ENCODE results near the gene SUGCT.

Gene SUGCT

DNA sequence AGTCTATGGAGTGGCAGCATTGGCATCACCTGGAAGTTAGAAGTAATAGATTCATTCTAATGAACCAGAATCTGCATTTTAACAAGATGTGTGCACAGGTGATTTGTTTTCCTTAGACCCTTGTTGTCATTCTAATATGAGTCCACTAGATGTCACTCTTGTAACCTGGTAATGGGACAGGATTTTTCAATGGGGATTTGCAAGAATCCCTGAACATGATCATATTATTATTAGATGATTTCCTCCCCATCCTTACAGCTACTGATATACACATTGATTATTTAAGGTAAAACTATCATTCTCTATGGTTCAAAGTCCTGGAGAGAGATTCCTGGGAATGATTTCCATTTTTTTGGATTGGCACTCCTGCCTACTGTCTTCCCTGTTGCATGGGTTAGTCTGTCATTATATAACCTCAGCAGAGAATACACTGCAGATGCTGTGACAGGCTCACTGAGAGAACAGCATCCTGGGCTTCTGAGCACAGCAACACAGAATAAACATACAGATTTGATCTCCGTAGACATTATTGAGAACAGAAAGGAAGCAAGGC, 194.9 kb downstream of the SUGCT start:
- DNase-seq (ENCODE audit: low read depth): no peak

DNA sequence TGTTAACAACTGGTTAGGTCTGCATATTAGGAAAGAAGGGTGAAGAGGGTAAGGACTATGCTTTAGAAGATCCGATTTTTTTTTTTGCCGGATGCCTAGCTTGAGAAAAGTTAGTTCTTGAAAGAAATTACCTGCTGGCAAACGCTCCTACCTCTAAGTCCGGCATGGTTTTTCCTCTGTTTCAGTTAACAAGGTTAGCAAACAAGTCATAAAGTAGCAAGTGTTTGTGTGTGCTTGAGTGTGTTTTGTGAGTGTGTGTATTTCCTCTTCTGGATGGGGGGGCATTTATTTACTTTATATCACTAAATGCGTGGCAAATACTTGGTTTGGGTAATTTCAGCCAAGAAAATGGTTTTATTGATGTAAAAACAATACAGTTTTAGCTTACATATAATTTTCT, 195.6 kb downstream of the SUGCT start:
- DNase-seq (ENCODE audit: low read depth): no peak

DNA sequence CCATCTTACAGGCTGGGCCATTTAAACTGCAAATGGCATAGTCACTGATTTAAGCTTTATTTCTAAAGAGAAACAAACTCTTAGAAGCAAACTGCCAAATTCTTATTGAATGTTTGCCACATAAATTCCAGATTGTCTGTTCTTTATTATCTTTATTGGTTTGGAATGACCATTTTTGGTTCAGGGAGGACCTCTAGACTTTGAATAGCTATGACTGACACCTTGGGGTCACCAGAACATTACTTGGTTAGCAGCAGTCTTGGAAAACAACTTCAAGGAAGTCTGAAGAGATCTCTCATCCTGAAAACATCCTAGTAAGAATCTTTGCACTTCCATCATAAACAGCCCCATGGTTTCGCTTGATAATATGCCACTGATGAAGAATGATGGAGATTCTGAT, 197.1 kb downstream of the SUGCT start:
- DNase-seq (ENCODE audit: low read depth): no peak

DNA sequence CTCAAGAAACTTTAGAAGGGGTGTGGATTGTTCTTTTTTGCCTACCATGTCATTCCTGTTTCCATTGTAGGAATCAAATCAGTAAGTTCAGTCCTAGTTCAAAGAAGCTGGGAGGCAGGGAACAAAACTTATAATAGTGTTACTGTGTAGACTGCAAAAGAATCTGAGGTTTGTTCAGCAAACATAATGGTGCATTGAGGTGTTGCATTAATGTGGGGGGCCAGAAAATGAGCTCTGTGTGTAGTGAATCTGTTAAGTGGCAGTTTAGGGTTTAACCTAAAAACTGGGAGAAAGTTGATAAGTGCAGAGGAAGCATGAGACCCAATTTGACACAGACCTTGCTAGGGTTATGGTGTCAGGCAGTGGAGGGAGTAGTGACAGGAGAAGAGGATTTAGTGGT, 197.7 kb downstream of the SUGCT start:
- DNase-seq (ENCODE audit: low read depth): no peak

DNA sequence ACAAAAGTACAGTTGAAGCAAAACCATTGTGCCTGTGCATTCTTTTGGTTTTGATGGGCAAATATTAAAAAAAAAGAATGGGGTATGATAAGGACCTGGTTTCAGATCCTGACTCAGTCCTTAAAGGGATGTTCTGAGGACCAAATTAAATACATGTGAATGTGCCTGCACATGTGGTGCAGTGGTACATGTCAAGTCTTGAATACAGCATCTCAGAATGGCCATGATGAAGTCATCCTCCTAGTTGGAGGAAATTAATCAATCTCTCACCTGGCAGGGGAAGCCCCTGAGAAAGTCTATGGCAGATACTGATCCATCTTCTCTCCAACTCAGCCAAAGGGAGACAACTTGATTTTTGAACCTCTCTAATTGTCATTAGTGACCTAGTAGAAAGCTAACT, 207.0 kb downstream of the SUGCT start:
- no peak for DNase-seq (ENCODE audit: low read depth)

DNA sequence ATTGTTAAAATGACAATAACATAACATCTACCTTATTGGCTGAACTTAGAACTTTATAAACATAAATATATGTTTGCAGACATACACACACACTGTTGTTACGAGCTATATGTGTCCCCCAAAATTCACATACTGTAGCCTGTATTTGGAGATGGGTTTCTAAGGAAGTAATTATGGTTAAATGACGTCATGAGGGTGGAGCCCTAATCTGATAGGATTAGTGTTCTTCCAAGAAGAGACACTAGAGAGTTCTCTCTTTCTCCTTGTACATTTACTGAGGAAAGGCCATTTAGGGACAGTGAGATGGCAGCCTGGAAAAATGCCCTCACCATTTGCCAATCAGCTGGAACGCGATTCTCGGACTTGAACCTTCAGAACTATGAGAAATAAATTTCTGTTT, 211.7 kb downstream of the SUGCT start:
- DNase-seq (ENCODE audit: low read depth): no peak

DNA sequence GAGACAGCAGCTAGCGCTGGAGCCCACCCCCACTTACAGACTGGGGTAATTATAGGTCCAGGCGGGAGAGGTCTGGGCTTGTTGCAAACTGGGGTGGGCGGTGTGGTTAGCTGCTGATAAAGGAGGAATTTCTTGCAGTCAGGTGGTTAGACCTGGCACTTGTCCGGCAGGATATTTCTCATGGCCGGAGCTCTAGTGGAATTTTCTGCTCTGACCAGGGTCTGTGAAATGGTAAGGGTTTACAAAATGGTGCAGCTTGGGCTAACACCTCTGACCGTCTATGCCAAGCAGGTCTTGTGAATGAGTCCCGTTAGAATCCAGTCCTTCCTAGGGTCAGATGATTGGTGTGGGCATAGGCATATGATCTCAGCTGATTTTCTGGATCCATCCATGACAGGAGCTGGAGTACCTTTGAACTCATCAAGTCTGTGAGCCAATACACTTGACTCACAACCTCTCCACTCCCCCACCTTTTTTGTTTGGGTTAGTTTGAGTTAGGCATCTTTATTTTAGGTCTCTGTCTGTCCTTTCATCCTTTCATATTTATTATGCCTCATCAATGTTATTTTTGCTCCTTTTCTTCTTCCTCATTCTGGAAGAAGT, 213.4 kb downstream of the SUGCT start:
- no peak for DNase-seq (ENCODE audit: low read depth)

DNA sequence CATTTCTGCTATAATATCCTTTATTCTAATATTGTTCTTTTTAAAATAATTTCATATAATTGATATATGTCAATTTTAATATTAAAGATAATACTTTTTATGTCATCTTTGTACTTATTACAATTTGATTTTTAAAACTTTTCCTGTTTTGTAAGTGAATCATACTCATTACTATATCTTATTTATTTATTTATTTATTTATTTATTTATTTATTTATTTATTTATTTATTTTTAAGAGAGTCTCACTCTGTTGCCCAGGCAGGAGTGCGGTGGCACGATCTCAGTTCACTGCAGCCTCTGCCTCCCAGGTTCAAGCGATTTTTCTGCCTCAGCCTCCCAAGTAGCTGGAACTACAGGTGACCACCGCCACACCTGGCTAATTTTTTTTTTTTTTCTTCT, 215.3 kb downstream of the SUGCT start:
- DNase-seq (ENCODE audit: low read depth): no peak

DNA sequence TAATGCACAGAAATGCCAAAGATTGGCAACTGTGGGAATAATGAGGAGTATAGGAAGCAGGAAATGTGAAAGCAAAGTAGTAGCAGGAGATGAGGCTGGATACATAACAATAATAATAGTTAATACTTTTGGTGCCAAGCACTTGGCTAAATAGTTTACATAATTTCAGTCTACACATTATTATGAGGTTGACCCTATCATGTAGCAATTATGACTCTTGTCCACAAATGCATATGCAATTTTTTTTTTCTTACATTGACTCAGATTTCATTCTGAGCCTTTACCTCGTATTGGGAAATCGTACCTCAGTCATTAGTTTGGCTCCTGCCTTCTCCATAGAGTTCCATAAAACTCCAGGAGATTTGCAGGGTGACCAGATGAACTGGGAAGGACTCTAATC, 219.9 kb downstream of the SUGCT start:
- no peak for DNase-seq (ENCODE audit: low read depth)

DNA sequence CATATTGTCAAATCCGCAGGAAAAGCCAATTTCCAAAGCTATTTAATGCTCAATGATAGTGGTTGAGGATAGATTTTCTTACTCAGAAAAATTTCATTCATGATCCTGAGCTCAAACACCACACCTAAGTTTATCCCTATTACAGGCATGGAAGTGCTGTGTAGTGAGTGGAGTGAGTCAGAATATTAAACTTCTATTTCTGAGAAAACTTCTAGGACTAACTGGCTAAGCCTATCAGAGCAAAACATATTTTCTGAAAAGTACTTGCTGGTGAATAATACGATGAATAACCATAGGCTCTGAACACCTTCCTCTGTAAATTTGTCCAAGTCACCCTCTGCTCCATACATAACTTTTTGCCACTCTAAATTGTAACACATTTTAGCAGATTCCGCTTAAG, 221.5 kb downstream of the SUGCT start:
- DNase-seq (ENCODE audit: low read depth): no peak

DNA sequence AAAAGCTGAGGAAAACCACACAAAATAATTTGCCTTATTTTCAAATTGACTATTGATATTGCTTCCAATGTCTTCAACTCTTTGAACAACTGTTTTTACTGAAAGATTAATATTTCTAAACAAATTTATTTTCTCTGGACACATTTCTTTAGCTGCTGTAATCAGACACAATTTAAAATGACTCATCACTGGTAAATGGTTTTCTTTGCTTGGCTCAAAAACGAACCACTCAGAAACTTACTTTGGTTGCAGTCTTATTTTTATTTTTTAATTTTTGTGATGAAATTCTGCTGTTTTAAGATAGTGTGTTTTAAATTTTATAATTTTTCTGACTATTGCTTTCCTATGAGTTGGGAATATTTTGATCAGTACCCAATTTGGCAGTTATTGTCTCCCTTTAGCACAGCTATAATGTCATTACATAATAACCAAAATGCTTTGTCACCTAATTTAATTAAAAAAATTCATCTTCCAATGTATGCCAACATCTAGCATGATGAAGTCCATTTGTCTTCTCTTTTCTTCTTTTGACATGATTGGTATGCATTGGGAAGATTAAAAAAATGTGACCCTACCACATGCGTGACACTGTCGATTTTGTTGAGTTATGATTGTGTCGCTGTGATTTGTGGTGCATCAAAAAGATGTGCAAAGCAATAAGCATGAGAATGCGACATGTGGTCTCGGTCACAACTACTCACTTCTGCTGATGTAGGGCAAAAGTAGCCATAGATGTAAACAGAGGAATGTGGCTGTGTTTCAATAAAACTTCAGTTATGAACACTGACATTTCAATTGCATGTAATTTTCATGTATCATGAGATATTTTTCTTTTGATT, 222.3 kb downstream of the SUGCT start:
- DNase-seq (ENCODE audit: low read depth): no peak

DNA sequence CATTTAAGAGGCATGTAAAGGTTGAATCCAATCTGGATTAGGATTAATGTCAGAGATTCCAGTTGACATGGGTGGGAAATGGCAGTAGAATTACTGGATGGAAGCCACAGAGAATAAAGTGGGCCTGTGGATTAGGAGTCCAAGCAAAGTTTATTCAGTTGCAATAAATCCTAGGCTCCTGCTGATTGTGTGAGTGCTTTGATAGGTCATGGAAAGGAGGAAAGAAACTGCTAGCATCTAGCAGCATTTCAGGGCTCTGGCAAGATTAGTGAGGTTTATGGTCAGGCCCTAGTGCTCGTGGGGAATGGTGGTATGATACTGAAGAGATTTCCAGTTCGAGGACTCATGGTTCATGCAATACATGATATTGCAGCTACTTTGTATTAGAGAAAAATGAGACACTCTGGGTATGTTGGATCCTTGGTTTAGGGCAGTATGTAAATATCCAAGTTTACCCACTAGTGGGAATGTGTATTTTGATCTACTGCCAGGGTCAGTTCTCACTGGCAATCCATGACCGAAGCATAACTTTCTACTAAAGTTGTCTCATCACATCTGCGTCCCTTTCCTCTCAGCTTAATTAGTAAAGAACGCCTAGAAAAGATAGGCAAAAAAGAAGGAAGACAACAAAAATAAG, 235.0 kb downstream of the SUGCT start:
- DNase-seq (ENCODE audit: low read depth): no peak

DNA sequence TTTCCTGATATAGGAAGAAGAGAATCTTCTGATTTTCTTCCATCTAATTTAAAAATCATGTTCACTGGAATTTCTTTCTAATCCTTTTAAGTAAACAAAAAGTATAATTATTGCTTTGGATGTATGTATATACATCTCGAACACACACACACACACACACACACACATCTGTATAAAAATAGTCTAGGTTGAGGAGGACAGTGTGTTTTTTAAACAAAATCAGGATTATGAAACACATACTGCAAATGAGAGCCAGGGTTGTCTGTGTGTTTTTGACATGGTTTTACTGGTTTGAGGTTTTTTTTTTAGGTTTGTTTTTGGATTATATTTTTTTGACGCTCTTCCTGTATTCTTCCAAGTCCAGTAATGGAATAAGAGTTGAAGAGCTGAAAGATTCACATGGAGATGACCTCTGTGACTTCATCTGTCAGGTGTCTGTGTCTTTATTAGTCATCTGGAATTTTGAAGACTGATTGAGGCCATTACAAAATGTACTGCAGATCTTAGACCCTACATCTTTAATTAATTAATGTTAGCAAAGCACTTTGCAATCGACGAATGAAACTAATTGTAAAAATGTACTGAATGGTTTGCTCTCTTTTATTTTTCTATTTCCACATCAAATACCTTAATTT, 237.1 kb downstream of the SUGCT start:
- no peak for DNase-seq (ENCODE audit: low read depth)

DNA sequence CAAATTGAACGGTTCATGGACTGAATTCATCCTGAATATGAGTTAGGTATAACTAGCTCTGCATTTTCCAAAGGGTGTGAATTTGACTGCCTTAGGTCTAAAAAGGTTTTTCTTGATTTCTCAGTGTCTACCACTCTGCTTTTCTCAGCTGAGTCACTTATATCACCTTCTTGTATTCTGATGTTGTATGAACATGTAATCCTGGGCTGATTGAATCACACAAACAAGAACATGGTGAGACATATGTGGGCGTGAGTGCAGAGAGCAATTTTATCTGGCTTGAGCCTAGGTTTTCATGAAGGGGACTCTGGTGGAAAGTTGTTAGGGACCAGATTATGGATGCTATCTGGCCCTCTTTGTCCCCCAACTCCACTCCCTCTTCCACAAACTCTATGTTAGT, 239.8 kb downstream of the SUGCT start:
- DNase-seq (ENCODE audit: low read depth): no peak

DNA sequence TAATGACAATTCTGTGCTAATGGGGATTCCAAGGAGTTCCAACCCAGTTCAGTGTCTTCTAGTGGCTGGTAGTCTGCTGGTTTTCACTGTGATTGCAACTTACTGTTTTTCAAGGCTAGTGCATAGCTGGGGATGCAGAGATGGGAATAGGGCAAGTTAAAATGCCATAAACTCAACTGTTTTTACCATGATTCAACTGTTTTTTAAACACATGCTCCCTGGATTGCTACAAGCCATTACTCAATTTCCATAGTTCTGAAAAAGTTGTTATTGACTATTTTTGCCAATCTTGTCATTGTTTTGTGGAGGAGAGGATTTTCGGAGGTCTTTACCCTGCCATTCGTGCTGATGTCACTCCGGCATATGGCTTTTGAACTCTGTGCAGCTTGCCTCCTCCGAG, 245.3 kb downstream of the SUGCT start:
- DNase-seq (ENCODE audit: low read depth): no peak

DNA sequence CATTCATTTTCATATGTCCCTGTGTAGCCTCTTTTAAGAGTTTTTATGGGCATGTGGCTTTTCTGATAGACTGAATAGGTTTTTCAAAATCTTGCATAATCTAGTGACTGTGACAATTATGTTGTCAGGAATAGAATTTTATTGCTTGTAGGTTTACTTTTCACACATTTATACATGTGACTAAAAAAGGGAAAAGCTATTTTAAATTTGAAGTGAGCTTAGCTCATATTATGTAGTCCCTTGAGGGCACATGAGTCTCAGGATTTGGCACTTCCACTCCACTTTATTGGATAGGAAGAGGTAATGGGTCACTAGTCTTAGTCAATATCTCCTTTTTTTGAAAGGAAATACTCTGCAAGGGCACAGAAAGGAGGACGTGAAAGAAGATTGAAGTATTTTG, 247.3 kb downstream of the SUGCT start:
- no peak for DNase-seq (ENCODE audit: low read depth)

DNA sequence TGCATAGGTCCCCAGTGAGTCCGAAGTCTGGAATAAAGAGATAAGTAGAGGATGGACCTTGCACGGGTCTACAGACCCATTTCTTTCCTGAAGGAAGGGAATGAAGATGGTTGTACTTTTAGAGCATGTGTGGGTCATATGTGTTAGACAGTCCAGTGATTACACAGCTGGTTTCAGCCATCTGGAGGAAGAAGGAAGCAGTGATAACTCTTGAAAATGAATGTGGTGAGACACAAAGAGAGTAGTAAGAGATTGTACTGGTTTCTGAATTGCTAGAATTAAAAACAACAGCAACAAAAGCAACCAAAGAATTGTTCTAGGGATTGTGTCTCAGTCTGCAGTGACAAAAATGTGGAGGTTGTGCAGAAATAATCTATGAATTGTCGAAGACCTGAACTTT, 258.9 kb downstream of the SUGCT start:
- no peak for DNase-seq (ENCODE audit: low read depth)

DNA sequence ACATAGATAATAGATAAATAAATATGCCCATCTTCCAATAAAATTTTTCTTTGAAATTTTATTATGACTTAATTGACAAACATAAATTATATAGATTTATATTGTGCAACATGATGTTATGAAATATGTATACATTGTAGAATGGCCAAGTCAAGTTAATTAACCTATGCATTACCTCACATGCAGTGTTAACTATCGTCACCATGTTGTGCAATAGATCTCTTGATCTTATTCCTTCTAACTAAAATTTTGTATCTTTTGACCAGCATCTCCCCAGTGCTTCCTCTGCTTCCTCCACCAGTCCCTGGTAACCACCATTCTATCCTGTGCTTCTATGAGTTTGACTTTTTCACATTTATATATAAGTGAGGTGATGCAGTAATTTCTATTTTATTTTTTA, 259.6 kb downstream of the SUGCT start:
- no peak for DNase-seq (ENCODE audit: low read depth)

DNA sequence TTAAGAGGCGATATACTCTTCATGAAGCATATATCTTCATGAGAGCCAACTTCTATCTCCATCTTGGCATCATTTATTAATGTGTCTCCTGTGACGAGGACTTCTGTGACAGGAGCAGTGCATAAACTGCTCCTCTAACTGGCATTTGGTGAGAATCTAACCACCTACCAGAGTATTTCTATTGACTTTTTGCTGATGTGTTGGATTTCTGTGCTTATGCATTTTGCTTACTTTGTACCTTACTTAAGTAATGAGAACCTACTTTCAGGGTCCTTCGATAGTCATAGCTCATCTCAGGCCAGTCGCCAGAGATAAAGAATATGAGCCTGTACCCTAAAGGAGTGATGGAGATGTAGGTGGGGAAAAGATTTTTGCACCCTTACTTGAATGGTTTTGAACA, 265.7 kb downstream of the SUGCT start:
- no peak for DNase-seq (ENCODE audit: low read depth)

DNA sequence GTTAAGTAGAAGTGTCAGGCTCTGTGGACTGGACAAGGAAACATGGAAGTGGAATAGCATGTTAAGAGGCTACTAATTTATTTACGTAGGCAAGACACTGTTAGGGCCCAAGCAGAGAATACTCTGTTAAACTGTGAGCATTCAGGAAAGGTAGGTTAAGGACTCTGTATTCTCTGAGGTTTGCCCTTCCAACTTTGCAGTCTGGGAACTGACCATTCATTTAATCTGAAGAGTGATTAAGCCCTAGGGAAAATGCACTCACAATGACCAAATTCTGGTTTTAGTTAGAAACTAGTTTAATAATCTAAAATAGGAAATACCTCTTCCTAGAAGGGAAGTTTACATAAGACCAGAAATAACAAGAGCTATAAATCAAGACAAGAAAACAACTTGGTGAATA, 266.6 kb downstream of the SUGCT start:
- DNase-seq (ENCODE audit: low read depth): no peak

DNA sequence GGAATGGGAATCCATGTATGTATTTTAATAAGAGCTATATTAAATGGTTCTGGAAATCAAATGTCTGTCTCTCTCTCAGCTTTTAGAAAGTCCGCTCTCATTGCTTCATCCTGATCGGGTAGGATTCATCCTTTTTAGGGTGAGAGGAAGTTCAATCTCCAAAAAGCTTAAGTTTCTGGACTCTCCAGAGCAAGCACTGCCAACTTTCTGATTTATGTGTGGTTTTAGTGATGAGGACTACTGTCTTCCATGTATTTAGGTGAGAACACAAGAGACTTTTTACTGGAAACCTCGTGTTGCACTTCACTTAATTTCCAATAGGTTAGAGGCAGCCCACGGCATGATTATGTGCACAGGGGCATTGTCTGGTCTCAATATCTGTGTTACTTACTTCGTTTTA, 267.9 kb downstream of the SUGCT start:
- DNase-seq (ENCODE audit: low read depth): no peak

DNA sequence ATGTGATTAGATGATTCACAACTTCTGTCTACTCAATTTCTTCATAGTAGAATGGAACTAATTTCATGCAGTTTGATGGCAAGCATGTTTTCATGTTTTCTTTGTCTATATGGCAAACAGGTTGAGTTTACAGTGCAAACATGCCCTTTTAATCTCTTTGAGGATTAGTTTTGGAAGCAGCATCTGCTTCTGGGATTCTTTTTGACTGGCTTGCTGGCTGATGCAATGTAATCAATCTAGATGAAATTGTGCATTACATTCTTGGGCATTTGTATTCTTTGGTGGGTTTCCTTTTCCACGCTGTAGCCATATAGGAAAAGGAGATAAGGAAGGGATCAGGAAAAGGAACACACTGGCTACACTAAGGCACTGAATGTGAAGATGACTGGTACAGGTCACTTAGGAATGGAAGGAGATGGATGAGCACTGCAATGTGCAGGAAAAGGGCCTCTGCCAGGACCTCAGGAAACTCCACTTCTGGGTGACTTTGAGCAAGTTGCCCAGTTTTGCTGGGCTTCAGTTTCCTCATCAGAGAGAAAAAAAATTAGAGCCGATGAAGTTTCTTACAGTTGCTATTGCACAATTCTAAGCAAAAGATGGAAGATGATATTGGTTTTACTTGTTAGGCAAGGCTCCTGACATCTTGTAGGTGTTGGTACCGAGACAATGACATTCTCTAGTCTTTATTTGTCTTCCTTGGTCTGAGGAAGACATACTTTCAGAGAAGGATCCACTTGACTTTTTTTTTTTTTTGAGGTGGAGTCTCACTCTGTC, 269.1 kb downstream of the SUGCT start:
- DNase-seq (ENCODE audit: low read depth): no peak
